ENCODE measurements around the gene HSD17B1. TPM values are rescaled to one million over a fixed set of nuclear protein-coding genes. Genes with fewer than 3 reads are reported as not detected.

HSD17B1 gene
- total RNA-seq, 1 experiment from 2014 or later, result 1.3 TPM

GRCh38 chr17:42521666-42522262 lies 31.0 kb upstream of the HSD17B1 start:
- Histone ChIP-seq H3K4me1 (replicated peaks; ENCODE audit: insufficient read depth) (peaks cover 48% of the 10 kb centered on the region), H3K27ac (no peak overlapping the region), H2AFZ (no peak overlapping the region)

DNA sequence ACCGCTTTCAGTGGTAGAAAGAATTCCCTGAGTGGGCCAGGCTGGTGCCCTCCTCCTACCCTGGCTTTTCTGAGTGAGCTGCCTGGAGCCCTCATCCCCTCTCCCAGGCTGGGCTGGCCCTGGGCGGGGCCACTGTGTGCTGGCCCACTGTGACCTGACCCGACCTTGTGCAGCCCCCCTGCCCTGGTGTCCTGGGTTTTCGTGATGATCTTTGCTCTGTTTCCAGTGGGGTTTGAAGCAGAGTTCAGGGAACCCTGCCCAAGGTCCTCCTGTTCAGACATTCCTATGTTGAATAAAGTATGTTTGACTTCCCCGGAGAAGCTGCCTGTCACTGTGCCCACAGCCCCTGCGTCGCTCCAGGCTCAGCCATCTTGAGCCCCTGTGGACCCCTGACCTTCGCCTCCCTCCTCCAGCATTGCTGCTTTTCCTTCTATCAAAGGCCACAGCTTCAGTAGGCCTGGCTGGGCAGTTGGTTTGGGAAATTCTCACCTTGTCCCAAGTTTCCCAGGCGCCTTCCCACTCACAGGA lies 30.4 kb upstream of the HSD17B1 start:
- Histone ChIP-seq H2AFZ (no peak overlapping the region), H3K27me3 (ENCODE audit: insufficient read depth, low read depth) (no peaks in the 10 kb centered on the region), H3K4me3 (no peak overlapping the region), H3K9me3 (ENCODE audit: insufficient read depth, low read depth) (no peaks in the 10 kb centered on the region), H4K20me1 (ENCODE audit: insufficient read depth) (no peaks in the 10 kb centered on the region), H3K27ac (no peak overlapping the region), H3K79me2 (ENCODE audit: low read depth) (no peaks in the 10 kb centered on the region), H3F3A (ENCODE audit: insufficient read depth, low read depth) (peaks cover 45% of the 10 kb centered on the region), H3K9me2 (ENCODE audit: insufficient read depth) (no peaks in the 10 kb centered on the region), H3K36me3 (ENCODE audit: low read depth) (no peaks in the 10 kb centered on the region), H3K4me1 (replicated peaks; ENCODE audit: insufficient read depth) (peaks cover 43% of the 10 kb centered on the region), H3K4me2 (no peak overlapping the region)
- TF ChIP-seq CTCF (conservative IDR thresholded peaks at IDR 0.05) (no peak), EZH2 (IDR thresholded peaks at IDR 0.05; ENCODE audit: low read depth) (no peak)
- ChIA-PET POLR2A (ENCODE audit: unreplicated experiment) (interaction anchor here (0.7 kb wide), 1 partner anchor 100 kb away, joined by 3 read pairs; no protein-coding TSS in a partner anchor), CTCF (no interaction called here)
- DNase-seq, result no peak
- BruUV-seq (replicated peaks), result no TSS peak
- intact Hi-C loops (cut with micrococcal nuclease; ENCODE audit: unreplicated experiment), result no loop called here

More at GRCh38 chr17:42521666-42522262, 31.0 kb upstream of the HSD17B1 start:
- no peak overlapping the region for H3K4me3 ChIP-seq
- H3K9me2 ChIP-seq (ENCODE audit: insufficient read depth), result no peaks in the 10 kb centered on the region
- BruUV-seq (replicated peaks), result no TSS peak
- H3K9me3 ChIP-seq (ENCODE audit: insufficient read depth, low read depth), result no peaks in the 10 kb centered on the region
- no peak for DNase-seq
- intact Hi-C loops (cut with micrococcal nuclease; ENCODE audit: unreplicated experiment), result no loop called here
- H3K36me3 ChIP-seq (ENCODE audit: low read depth), result no peaks in the 10 kb centered on the region
- no peaks in the 10 kb centered on the region for H3K27me3 ChIP-seq (ENCODE audit: insufficient read depth, low read depth)
- no peak for TF ChIP-seq CTCF (conservative IDR thresholded peaks at IDR 0.05)
- TF ChIP-seq EZH2 (IDR thresholded peaks at IDR 0.05; ENCODE audit: low read depth), result no peak
- H3K79me2 ChIP-seq (ENCODE audit: low read depth), result no peaks in the 10 kb centered on the region
- H3F3A ChIP-seq (ENCODE audit: insufficient read depth, low read depth), result peaks cover 49% of the 10 kb centered on the region
- CTCF ChIA-PET, result no interaction called here
- POLR2A ChIA-PET (ENCODE audit: unreplicated experiment), result no interaction called here
- H3K4me2 ChIP-seq, result no peak overlapping the region
- no peaks in the 10 kb centered on the region for H4K20me1 ChIP-seq (ENCODE audit: insufficient read depth)

- no peaks in the 10 kb centered on the region for H3K27me3 ChIP-seq (ENCODE audit: insufficient read depth, low read depth)
- H3K27ac ChIP-seq, result no peak overlapping the region
- ChIA-PET CTCF (no interaction called here), POLR2A (ENCODE audit: unreplicated experiment) (interaction anchor here (0.7 kb wide), 1 partner anchor 100 kb away, joined by 3 read pairs; no protein-coding TSS in a partner anchor)
- intact Hi-C loops (cut with micrococcal nuclease; ENCODE audit: unreplicated experiment), result no loop called here
- TF ChIP-seq CTCF (conservative IDR thresholded peaks at IDR 0.05) (no peak), EZH2 (IDR thresholded peaks at IDR 0.05; ENCODE audit: low read depth) (no peak)
- no peaks in the 10 kb centered on the region for H3K9me2 ChIP-seq (ENCODE audit: insufficient read depth)
- H2AFZ ChIP-seq, result no peak overlapping the region
- no TSS peak for BruUV-seq (replicated peaks)
- no peaks in the 10 kb centered on the region for H4K20me1 ChIP-seq (ENCODE audit: insufficient read depth)
- no peaks in the 10 kb centered on the region for H3K9me3 ChIP-seq (ENCODE audit: insufficient read depth, low read depth)
- H3K4me3 ChIP-seq, result no peak overlapping the region
- H3F3A ChIP-seq (ENCODE audit: insufficient read depth, low read depth), result peaks cover 43% of the 10 kb centered on the region
- H3K79me2 ChIP-seq (ENCODE audit: low read depth), result no peaks in the 10 kb centered on the region
- peaks cover 41% of the 10 kb centered on the region for H3K4me1 ChIP-seq (replicated peaks; ENCODE audit: insufficient read depth)
- H3K36me3 ChIP-seq (ENCODE audit: low read depth), result no peaks in the 10 kb centered on the region
- no peak for DNase-seq
- no peak overlapping the region for H3K4me2 ChIP-seq
These were observed 29.9 kb upstream of the HSD17B1 start for GRCh38 chr17:42522798-42523278.
